NCI-H345 treated with DMSO at 0.1 percent for 48 hours (cell line): ENCODE results near the gene HIF1A.
"Not testable (repeated sequence)": the region's sequence is repeated elsewhere in the genome, so short reads cannot be mapped to it uniquely, and the experiment has no call there.

Source experiments
- DNase-seq: peaks from one replicate; lab custom pipeline; 2025; ENCODE audit not compliant: unreplicated experiment; lab: John Stamatoyannopoulos, UW

Gene HIF1A

GRCh38 chr14:61706096-61706690 is 10.9 kb downstream of the HIF1A start:
- DNase-seq: no peak

DNA sequence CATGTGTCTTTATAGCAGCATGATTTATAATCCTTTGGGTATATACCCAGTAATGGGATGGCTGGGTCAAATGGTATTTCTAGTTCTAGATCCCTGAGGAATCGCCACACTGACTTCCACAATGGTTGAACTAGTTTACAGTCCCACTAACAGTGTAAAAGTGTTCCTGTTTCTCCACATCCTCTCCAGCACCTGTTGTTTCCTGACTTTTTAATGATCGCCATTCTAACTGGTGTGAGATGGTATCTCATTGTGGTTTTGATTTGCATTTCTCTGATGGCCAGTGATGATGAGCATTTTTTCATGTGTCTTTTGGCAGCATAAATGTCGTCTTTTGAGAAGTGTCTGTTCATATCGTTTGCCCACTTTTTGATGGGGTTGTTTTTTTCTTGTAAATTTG is 12.5 kb downstream of the HIF1A start:
- DNase-seq: not testable (repeated sequence)

DNA sequence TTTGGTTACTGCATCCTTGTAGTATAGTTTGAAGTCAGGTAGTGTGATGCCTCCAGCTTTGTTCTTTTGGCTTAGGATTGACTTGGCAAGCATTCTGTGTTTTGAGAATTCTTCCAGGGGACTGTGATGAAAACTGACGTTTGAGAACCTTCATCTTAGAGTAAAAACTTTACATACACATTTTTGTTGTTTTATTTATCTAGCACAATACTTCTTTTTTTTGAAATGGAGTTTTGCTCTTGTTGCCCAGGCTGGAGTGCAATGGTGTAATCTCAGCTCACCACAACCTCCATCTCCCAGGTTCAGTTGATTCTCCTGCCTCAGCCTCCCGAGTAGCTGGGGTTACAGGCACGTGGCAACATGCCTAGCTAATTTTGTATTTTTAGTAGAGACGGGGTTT is 13.4 kb downstream of the HIF1A start:
- DNase-seq: not testable (repeated sequence)

DNA sequence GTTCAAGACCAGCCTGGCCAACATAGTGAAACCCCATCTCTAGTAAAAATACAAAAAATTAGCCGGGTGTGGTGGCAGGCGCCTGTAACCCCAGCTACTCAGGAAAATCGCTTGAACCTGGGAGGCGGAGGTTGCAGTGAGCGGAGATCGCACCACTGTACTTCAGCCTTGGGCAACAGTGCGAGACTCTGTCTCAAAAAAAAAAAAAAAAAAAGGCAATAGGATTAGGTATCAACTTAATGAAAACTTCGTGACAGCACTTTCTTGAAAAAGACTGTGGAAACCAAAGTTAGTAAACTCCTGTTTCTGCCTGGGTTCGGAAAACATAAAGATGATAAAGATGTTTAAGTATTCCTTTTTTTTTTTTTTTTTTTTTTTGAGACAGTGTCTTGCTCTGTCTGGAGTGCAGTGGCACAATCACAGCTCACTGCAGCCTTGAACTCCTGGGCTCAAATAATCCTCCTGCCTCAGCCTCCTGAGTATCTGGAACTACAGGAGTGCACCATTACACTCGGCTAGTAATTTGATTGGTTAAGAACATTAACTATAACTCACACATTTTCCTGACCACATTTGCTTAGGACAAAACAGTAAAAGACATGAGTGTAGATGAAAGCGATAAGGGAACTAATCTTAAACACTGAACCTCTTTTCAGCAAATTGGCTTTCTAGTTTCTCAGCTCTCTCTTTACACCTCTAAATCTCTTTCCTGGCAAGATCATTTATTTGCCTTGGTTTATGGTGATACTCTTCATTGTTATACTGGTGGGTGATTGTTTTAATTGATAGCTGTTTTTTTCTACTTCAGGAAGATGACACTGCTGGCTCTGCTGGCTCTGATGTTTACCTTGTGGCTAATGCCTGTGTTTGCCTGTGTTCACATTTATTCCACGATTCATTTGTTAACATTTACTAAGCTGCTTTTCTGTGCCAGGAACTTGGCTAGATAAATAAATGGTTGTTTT is 15.8 kb downstream of the HIF1A start:
- peak; percentile 60 for DNase-seq

DNA sequence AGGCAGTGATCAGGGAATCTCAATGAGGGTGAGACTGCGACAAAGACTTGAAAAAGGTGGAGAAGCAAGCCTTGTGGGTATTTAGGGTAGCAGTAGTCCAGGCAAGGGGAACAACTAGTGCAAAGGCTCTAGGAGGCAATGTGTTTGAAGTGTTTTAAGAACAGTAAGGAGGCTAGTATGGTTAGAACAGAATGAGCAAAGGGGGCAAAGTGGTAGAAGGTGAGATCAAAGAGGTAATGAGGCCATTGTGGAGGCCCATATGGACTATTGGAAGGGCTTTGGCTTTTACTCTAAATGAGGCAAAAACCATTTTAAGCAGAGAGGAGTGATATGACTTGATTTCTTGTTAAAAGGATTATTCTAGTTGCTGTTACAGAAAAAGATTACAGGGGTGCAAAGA is 16.8 kb downstream of the HIF1A start:
- no peak for DNase-seq

DNA sequence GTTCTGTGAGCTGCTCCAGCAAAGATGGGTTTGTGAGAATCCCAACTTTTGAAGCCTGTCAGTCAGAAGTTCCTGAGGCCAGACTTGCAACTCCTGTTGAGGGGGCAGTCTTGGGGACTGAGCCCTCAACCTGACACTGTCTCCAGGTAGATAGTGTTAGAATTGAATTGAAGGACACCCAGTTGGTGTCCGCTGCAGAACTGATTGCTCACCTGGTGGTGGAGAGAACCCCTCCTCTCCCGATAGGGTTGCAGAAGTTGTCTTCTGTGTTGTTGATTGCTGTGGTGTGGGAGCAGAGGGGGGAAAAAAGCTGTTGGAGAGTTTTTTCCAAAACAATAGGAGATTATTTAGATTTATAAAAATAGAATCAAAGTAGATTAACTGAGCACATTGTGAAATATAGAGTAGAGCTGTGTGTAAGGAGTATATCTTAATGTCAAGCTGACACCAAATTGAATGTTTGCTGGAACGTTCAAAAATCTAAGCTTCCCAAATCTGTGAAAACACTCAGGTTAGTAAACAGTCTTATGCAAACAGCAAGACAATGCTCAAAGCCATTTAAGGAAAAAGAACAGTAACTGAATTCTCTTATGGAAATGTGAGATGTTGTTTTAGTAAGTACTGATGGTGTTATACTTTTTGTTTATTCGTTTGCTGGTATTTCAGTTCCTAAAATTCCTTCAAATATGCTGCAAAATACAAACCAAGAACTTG is 18.6 kb downstream of the HIF1A start:
- DNase-seq: no peak

DNA sequence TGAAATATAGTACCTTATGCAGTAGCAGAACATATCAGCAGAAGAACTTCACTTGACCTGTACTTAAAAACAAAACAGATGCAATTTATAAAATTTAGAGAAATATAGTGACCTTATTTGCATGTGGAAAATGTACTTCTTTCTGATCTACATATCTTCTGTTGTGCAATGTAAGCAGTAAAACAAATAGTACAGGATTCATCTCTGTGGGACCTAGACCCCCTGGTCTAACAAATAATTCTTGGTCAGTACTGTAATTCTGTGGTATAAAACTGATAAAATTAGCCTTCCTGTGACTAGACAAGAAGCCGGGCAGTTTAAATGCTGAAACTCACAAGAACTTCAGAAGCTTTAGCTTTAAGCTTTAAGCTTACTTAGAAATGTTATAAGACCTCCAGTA is 21.6 kb downstream of the HIF1A start:
- no peak for DNase-seq

- no peak for DNase-seq
These were observed 22.7 kb downstream of the HIF1A start for GRCh38 chr14:61718039-61718438.

GRCh38 chr14:61719344-61720293 is 24.3 kb downstream of the HIF1A start:
- DNase-seq: no peak

GRCh38 chr14:61720294-61720661 is 25.0 kb downstream of the HIF1A start:
- DNase-seq: no peak

GRCh38 chr14:61720741-61721140 is 25.4 kb downstream of the HIF1A start:
- no peak for DNase-seq

GRCh38 chr14:61724133-61724532 is 28.8 kb downstream of the HIF1A start:
- DNase-seq: no peak

DNA sequence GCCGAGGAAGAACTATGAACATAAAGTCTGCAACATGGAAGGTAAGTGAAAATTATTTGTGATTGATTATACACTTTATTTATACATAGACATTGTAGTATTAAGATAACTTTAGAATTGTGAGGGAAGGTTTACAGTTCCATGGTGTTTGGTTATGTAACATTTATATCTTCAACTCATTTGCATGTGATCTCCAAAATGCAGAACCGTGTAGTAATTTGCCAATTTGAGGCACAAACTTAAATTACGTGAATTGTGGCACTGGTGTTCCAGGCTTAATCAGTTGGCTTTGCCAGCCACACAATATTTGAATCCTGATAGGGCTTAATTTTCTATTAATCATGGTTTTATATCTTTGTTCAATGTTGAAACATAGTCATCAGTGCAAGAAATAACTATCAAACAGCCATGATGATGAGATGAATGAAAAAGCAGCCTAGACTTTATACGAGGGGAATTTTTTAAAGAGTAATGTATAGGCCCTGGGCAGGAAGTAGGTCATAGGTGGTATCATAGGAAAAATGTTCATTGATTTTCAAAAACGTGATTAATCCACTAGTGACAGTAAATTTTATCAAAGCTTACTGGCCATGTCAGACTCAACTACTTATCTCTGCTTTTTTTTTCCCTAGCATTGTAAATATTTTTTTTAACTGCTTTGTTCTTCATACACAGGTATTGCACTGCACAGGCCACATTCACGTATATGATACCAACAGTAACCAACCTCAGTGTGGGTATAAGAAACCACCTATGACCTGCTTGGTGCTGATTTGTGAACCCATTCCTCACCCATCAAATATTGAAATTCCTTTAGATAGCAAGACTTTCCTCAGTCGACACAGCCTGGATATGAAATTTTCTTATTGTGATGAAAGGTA is 31.7 kb downstream of the HIF1A start:
- no peak for DNase-seq

DNA sequence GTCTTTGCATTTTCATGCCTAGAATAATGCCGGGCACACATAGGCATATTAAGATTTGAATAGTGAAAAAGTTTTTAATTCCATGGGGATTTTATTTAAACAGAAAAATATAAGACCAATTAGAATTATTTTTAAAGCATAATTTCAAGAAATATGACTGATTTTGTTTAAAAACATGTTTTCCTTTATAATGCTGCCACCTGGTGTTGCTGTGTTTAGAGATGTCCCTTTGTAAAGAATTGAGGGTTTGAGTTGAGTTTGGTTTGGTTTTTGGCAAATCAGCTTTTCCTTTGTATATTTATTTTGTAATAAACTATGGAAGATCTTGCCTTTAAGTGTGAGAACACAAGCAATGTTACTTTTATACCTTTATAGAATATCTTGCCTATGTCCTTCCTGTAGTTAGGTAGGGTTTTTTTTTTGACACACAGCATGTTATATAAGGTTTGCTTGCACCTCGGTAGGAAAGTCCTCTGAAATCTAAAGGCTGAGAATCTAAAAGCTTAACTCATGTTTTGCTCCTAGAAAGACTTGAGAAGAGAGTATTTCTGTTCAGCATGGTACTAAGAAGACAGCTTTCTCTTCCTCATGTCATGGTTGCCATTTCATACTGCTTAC is 35.6 kb downstream of the HIF1A start:
- DNase-seq: peak; percentile 5

DNA sequence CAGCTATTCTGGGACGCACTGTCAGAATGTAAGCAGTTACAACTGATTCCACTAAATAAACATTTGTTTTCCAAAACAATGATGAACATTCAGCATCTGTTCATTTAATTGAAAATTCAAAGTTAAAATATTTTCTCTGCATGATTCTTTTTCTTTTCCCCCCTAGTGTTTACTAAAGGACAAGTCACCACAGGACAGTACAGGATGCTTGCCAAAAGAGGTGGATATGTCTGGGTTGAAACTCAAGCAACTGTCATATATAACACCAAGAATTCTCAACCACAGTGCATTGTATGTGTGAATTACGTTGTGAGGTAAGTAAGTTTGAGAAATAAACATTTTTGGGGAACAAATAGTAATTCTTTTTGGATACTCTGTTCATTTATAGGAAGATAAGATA is 38.7 kb downstream of the HIF1A start:
- no peak for DNase-seq

- DNase-seq: no peak
These were observed 41.4 kb downstream of the HIF1A start for GRCh38 chr14:61736751-61737150.

GRCh38 chr14:61737915-61738314 is 42.6 kb downstream of the HIF1A start:
- no peak for DNase-seq

- DNase-seq: no peak
These were observed 43.8 kb downstream of the HIF1A start for GRCh38 chr14:61739133-61739532.

DNA sequence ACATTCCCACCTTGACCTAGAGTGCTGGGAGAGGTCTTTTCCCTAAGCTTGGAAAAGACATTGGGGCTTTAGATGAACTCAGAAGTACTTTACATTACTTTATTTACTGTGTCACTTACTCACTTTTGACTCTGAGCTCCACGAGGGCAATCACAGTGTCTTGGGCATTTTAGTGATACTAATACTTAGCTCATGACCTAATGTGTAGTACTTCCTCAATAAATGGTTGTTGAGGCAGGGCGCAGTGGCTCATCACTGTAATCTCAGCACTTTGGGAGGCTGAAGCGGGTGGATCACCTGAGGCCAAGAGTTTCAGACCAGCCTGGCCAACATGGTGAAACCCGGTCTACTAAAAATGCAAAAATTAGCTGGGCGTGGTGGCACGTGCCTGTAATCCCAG is 47.1 kb downstream of the HIF1A start:
- DNase-seq: no peak
